Renal cortex interstitium (tissue), 15 donors: ENCODE results near the gene NQO1. TPM values are rescaled to one million over a fixed set of nuclear protein-coding genes. Genes with fewer than 3 reads are reported as not detected.
"Not testable (repeated sequence)": the region's sequence is repeated elsewhere in the genome, so short reads cannot be mapped to it uniquely, and the experiment has no call there.

Experiments used
- DNase-seq, 11 donors: peaks; one replicate each; pipeline ENCODE4 v3.0.0-alpha.2; 2013; ENCODE audit warnings: low read depth in 9 of 11, low spot score in 4 of 11; ENCODE audit errors: extremely low read depth in 1 of 11
- long read RNA-seq, 16 experiments: transcript quantifications; one replicate each; lab custom pipeline, GENCODE V29; 2026
- polyA plus RNA-seq, 3 donors: library from polyadenylated mRNA; unstranded; fragments of 120-200 nt; gene quantifications; one replicate each; pipeline ENCODE4 v1.2.1, GENCODE V29; 2013; ENCODE audit not compliant: insufficient read length in 3 of 3

Gene NQO1
- 10 to 100 TPM; 21.2 to 25.5 (median 21.7) TPM for polyA plus RNA-seq
- long read RNA-seq, donor 1, partial matches to known transcripts = 0 of 3 reads
- long read RNA-seq, donor 1, other reads (novel, unspliced or antisense) = 0 of 3 reads
- long read RNA-seq, donor 2, transcript NQO1-201 (6 exons, 2,912 nt) = major isoform, 5 of 6 reads
- long read RNA-seq, donor 2, partial matches to known transcripts = 0 of 6 reads
- long read RNA-seq, donor 2, other reads (novel, unspliced or antisense) = 0 of 6 reads
- long read RNA-seq, donor 3, transcript NQO1-201 (6 exons, 2,912 nt) = major isoform, 6 of 6 reads
- long read RNA-seq, donor 3, partial matches to known transcripts = 0 of 6 reads
- long read RNA-seq, donor 3, other reads (novel, unspliced or antisense) = 0 of 6 reads
- long read RNA-seq, donor 4, partial matches to known transcripts = 0 of 4 reads
- long read RNA-seq, donor 4, other reads (novel, unspliced or antisense) = 0 of 4 reads
- long read RNA-seq, donor 5 = 0 reads
- long read RNA-seq, donor 6, partial matches to known transcripts = 0 of 1 reads
- long read RNA-seq, donor 6, other reads (novel, unspliced or antisense) = 0 of 1 reads
- long read RNA-seq, donor 7, transcript NQO1-201 (6 exons, 2,912 nt) = major isoform, 7 of 10 reads
- long read RNA-seq, donor 7, partial matches to known transcripts = 0 of 10 reads
- long read RNA-seq, donor 7, other reads (novel, unspliced or antisense) = 0 of 10 reads
- long read RNA-seq, donor 8 = 0 reads
- long read RNA-seq, donor 9, partial matches to known transcripts = 0 of 3 reads
- long read RNA-seq, donor 9, other reads (novel, unspliced or antisense) = 0 of 3 reads
- long read RNA-seq, donor 10, transcript NQO1-201 (6 exons, 2,912 nt) = major isoform, 11 of 11 reads
- long read RNA-seq, donor 10, partial matches to known transcripts = 0 of 11 reads
- long read RNA-seq, donor 10, other reads (novel, unspliced or antisense) = 0 of 11 reads
- long read RNA-seq, donor 11, transcript NQO1-201 (6 exons, 2,912 nt) = major isoform, 7 of 7 reads
- long read RNA-seq, donor 11, partial matches to known transcripts = 0 of 7 reads
- long read RNA-seq, donor 11, other reads (novel, unspliced or antisense) = 0 of 7 reads
- long read RNA-seq, donor 12, partial matches to known transcripts = 0 of 4 reads
- long read RNA-seq, donor 12, other reads (novel, unspliced or antisense) = 0 of 4 reads
- long read RNA-seq, donor 13 = 0 reads
- long read RNA-seq, donor 14, partial matches to known transcripts = 0 of 7 reads
- long read RNA-seq, donor 14, other reads (novel, unspliced or antisense) = 0 of 7 reads
- long read RNA-seq, donor 15, partial matches to known transcripts = 0 of 3 reads
- long read RNA-seq, donor 15, other reads (novel, unspliced or antisense) = 0 of 3 reads
- long read RNA-seq, donor 16, transcript NQO1-201 (6 exons, 2,912 nt) = major isoform, 9 of 18 reads
- long read RNA-seq, donor 16, partial matches to known transcripts = 5 of 18 reads
- long read RNA-seq, donor 16, other reads (novel, unspliced or antisense) = 0 of 18 reads

DNA sequence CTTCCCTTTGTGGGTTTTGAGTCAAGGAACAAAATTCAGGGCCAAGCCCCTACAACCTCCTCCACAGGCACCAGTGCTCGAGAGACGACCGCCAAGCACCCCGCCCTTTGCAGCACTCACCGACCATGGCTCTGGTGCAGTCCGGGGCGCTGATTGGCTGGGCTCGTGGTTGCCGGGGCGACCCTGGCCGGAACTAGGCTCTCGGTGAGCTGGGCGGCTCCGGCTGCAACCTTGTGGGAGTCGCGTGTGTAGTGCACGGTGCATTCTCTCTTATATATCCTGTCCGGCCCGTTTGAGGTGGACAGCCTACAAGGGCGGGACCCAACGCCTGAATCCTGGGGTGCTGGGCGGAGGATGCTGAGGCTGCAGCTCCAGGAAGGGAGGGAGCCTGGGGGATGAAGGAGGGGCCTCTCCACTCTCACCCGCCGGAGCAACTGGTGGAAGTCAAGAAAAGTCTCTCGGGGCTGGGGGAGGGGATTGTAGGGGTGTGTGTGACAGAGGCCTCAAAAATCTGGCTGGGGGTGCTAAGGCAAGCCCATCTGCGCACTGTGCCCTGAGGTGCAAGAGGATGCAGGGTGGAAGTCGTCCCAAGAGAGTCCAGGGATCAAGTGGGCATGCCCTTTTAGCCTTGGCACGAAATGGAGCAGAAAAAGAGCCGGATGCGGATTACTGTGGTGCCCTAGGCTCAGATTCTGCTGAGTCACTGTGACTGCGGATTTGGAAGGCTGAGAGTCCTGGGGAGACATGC, at the start of gene NQO1:
TSS of gene NQO1 (minus strand) at position 248 of the 748 bp plus-strand sequence. CDS start at position 127, 121 bp downstream.
- peak in 10 of 11 donors; percentile 59 to 86 (median 74) for DNase-seq

GRCh38 chr16:69775563-69775962, 49.2 kb upstream of the NQO1 start:
- DNase-seq = no peak

DNA sequence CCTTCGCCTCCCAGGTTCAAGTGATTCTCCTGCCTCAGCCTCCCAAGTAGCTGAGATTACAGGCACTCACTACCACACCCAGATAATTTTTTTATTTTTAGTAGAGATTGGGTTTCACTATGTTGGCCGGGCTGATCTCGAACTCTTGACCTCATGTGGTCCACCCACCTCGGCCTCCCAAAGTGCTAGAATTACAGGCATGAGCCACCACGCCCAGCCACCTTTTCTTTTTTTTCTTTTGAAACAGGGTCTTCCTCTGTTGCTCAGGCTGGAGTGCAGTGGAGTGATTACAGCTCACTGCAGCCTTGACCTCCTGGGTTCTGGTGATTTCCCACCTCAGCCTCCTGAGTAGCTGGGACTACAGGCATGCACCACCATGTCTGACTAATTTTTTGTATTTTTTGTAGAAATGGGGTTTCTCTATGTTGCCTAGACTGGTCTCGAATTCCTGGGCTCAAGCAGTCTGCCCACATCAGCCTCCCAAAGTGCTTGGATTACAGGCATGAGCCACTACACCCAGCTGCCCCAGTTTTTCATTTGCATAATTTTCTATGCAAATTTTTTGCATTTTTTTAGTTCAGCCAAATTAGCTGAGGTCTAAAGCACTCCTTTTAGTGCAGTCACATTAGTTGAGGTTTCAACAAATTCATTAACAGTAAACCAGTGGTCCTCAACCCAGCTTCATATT, 47.0 kb upstream of the NQO1 start:
- DNase-seq = no peak

DNA sequence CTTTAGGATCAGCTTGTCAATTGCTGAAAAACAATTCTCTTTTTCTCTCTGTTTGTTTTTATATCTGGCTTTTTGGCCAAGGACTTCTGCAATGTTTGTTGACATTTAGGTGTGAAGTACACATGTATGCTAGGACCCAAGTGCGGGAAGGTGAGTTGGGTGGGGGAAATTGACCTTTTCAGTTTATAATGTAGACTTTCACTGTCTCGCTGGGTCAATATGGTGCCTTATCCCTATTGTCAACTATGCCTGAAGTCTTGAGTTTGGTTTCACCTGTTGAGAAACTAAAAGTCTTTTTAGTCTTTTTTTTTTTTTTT, 45.2 kb upstream of the NQO1 start:
- no peak for DNase-seq

DNA sequence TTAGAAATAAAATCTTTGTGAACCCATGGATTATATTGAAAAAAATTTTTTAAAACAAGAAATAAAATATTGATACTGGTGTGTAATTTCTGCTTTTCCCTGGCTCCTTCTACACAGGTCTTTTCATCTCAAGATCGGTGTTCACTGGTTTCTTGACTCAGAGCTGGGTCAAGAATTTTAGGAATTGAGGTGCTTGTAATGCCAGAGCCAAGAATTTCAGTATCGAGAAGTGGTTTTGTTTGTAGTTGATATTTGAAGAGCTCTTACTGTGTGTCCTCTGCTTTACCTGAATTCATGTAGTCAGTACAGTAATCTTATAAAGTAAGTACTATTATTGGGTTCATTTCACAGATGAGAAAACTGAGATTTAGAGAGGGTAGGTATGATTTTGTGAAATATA, 43.0 kb upstream of the NQO1 start:
- DNase-seq = no peak

GRCh38 chr16:69768666-69769065, 42.3 kb upstream of the NQO1 start:
- DNase-seq = no peak

- DNase-seq = no peak
Measured at GRCh38 chr16:69767459-69768229, 41.3 kb upstream of the NQO1 start.

DNA sequence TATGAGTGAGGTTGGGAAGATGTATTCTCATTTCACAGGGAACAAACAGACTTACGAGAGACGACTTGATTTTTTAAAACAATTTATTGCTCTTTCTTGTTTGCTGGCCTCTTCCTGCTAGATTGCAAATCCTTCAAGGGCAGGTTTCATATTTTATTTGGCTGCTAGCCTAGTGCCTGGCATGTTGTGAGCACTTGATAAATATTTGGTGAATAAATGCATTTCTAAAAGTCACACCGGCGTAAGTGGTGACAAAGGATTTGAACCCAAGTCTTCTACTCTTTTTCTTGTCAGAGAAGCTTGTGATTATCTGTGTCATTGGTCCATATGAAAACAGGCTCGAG, 37.2 kb upstream of the NQO1 start:
- no peak for DNase-seq

- DNase-seq = peak in 1 of 11 donors; percentile 28
Measured at GRCh38 chr16:69762814-69763598, 36.6 kb upstream of the NQO1 start.

DNA sequence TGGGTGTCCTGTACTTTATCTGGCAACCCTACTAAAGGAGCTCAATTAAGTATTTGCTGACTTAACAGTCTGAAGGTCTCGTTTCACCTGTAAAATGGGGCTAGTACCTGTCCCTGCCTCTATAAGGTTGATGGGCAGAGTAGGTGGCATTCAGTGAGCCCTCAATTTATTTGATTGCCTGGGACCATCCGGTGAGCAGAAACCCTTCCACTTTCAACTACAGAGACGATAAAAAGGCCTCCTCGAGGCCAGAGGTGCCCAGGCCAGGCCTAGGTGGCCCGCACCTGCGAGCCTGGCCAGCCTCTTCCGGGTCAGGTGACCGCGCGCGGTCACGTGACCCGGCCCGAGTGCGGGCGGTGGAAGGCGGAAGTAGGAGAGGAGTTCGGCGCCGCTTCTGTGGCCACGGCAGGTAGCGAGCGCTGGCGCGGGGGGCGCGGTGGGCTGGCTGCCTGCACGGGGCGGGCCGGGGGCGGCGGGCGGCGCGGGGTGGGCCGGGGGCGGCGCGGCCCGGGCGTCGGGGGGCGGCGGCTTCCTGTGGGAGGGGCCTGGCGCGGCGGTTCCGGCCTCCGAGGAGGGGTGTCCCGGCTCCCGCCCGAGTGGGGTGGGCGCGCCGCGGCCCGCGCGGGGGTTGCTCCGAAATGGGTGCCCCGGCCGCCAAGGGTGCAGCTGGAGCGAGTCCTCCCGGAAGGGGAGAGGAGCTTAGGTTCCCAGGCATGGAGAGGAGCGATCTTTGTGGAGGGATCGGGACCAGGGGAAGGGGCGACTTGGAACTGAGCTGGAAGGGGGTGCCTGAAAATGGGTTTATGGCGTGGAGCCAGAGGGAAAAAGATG, 35.8 kb upstream of the NQO1 start, which contains the start of gene WWP2:
TSS of gene WWP2 (plus strand) at position 350 of the 831 bp plus-strand sequence. CDS start 24,679 bp downstream, outside the sequence.
- DNase-seq = peak in 10 of 11 donors; percentile 44 to 79 (median 68)

- DNase-seq = not testable (repeated sequence)
Measured at GRCh38 chr16:69757375-69757774, 31.0 kb upstream of the NQO1 start.

DNA sequence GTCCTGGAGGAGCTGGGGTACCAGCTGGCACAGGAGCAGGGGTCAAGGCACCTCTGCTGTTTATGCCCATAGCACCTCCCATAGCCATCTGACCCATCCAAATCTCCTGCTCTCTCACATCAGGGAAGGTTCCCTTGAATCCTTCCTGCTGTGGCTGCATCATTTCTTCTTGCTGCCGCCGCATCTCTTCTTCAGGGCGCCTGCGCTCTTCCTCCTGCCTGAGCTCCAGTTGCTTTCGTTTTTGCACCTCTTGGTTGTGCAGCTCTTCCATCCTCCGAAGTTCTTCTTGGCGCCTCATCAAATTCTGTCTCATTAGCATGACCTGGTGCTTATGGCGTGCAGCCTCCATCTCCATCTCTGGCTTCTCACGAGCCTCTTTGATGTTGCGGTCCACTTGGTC, 30.3 kb upstream of the NQO1 start:
- DNase-seq = no peak

GRCh38 chr16:69754469-69755310, 28.3 kb upstream of the NQO1 start, which contains the start of gene NOB1:
Gene NOB1 (minus strand): TSS chr16:69754926. CDS start chr16:69754910, 16 bp downstream.
- DNase-seq = peak; percentile 92 to 98 (median 95)

- DNase-seq = peak in 1 of 11 donors; percentile 11
Measured at GRCh38 chr16:69754143-69754468, 27.7 kb upstream of the NQO1 start.
